ENCODE data around the gene RBMS3. TPM values are rescaled to one million over a fixed set of nuclear protein-coding genes. Genes with fewer than 3 reads are reported as not detected.
"Not testable (repeated sequence)": the region's sequence is repeated elsewhere in the genome, so short reads cannot be mapped to it uniquely, and the experiment has no call there.

Gene RBMS3
- total and polyA plus RNA-seq, 4 donors = 4.8 to 117 (median 29.4) TPM

GRCh38 chr3:29665688-29666087 is 384.8 kb downstream of the RBMS3 start:
- H3K27me3 ChIP-seq (ENCODE audit: control insufficient read depth in 3 of 3, insufficient read depth in 3 of 3, low read length in 2 of 3) = no peaks in the 10 kb centered on the region
- ATAC-seq (ENCODE audit: insufficient read depth, low FRiP score) = no peak
- no peak for TF ChIP-seq CTCF (IDR thresholded peaks at IDR 0.05; ENCODE audit: control extremely low read depth, extremely low read depth)
- H3K27ac ChIP-seq (ENCODE audit: low read depth in 1 of 2, low read length in 1 of 2) = no peak overlapping the region
- no peak for DNase-seq
- H3K9ac ChIP-seq (ENCODE audit: insufficient read depth in 1 of 2, low read length in 2 of 2) = no peak overlapping the region
- H3K36me3 ChIP-seq (ENCODE audit: control insufficient read depth in 4 of 4, insufficient read depth in 4 of 4, low read length in 4 of 4) = peaks cover 0 to 5% (median 1%) of the 10 kb centered on the region in 4 donors
- 71 to 74% methylated on average over 3 of the region's 3 CpGs for WGBS, 2 donors
- H3K4me3 ChIP-seq = no peak overlapping the region
- H3K9me3 ChIP-seq (ENCODE audit: control insufficient read depth in 4 of 4, insufficient read depth in 3 of 4, low read length in 3 of 4) = no peaks in the 10 kb centered on the region
- peaks cover 0 to 8% (median 0%) of the 10 kb centered on the region in 5 donors for H3K4me1 ChIP-seq (ENCODE audit: control insufficient read depth in 5 of 5, insufficient read depth in 5 of 5, low read length in 5 of 5)

GRCh38 chr3:29668233-29668632 is 387.4 kb downstream of the RBMS3 start:
- Histone ChIP-seq H3K9ac (ENCODE audit: insufficient read depth in 1 of 2, low read length in 2 of 2) (no peak overlapping the region), H3K9me3 (ENCODE audit: control insufficient read depth in 4 of 4, insufficient read depth in 3 of 4, low read length in 3 of 4) (no peaks in the 10 kb centered on the region), H3K4me3 (no peak overlapping the region), H3K36me3 (ENCODE audit: control insufficient read depth in 4 of 4, insufficient read depth in 4 of 4, low read length in 4 of 4) (peaks cover 0 to 3% (median 1%) of the 10 kb centered on the region in 4 donors), H3K27ac (ENCODE audit: low read depth in 1 of 2, low read length in 1 of 2) (no peak overlapping the region), H3K27me3 (ENCODE audit: control insufficient read depth in 3 of 3, insufficient read depth in 3 of 3, low read length in 2 of 3) (no peaks in the 10 kb centered on the region), H3K4me1 (ENCODE audit: control insufficient read depth in 5 of 5, insufficient read depth in 5 of 5, low read length in 5 of 5) (peaks cover 0 to 8% (median 0%) of the 10 kb centered on the region in 5 donors)
- WGBS, 2 donors = 84 to 85% methylated on average over 2 of the region's 2 CpGs
- ATAC-seq (ENCODE audit: insufficient read depth, low FRiP score) = no peak
- no peak for TF ChIP-seq CTCF (IDR thresholded peaks at IDR 0.05; ENCODE audit: control extremely low read depth, extremely low read depth)
- DNase-seq = peak in 1 of 3 donors; percentile 28

- no peak for DNase-seq
- no peak for TF ChIP-seq CTCF (IDR thresholded peaks at IDR 0.05; ENCODE audit: control extremely low read depth, extremely low read depth)
- 73 to 95% methylated on average over 2 of the region's 2 CpGs for WGBS, 2 donors
Observed at GRCh38 chr3:29668728-29669127, 387.9 kb downstream of the RBMS3 start.

GRCh38 chr3:29670476-29670875 is 389.6 kb downstream of the RBMS3 start:
- not testable (repeated sequence) for H3K4me3 ChIP-seq; DNase-seq; H3K4me1 ChIP-seq (ENCODE audit: control insufficient read depth in 5 of 5, insufficient read depth in 5 of 5, low read length in 5 of 5); H3K27ac ChIP-seq (ENCODE audit: low read depth in 1 of 2, low read length in 1 of 2); H3K36me3 ChIP-seq (ENCODE audit: control insufficient read depth in 4 of 4, insufficient read depth in 4 of 4, low read length in 4 of 4); ATAC-seq (ENCODE audit: insufficient read depth, low FRiP score); H3K9ac ChIP-seq (ENCODE audit: insufficient read depth in 1 of 2, low read length in 2 of 2); H3K9me3 ChIP-seq (ENCODE audit: control insufficient read depth in 4 of 4, insufficient read depth in 3 of 4, low read length in 3 of 4); H3K27me3 ChIP-seq (ENCODE audit: control insufficient read depth in 3 of 3, insufficient read depth in 3 of 3, low read length in 2 of 3)
- WGBS, 2 donors = 94% methylated on average over 7 of the region's 7 CpGs

More at GRCh38 chr3:29668728-29669127, 387.9 kb downstream of the RBMS3 start:
- Histone ChIP-seq H3K4me3 (no peak overlapping the region), H3K27ac (ENCODE audit: low read depth in 1 of 2, low read length in 1 of 2) (no peak overlapping the region), H3K9ac (ENCODE audit: insufficient read depth in 1 of 2, low read length in 2 of 2) (no peak overlapping the region), H3K9me3 (ENCODE audit: control insufficient read depth in 4 of 4, insufficient read depth in 3 of 4, low read length in 3 of 4) (no peaks in the 10 kb centered on the region), H3K27me3 (ENCODE audit: control insufficient read depth in 3 of 3, insufficient read depth in 3 of 3, low read length in 2 of 3) (no peaks in the 10 kb centered on the region), H3K36me3 (ENCODE audit: control insufficient read depth in 4 of 4, insufficient read depth in 4 of 4, low read length in 4 of 4) (peaks cover 0 to 3% (median 0%) of the 10 kb centered on the region in 4 donors), H3K4me1 (ENCODE audit: control insufficient read depth in 5 of 5, insufficient read depth in 5 of 5, low read length in 5 of 5) (peaks cover 0 to 8% (median 0%) of the 10 kb centered on the region in 5 donors)
- no peak for ATAC-seq (ENCODE audit: insufficient read depth, low FRiP score)

Measured in lung (tissue), 12 donors.